BJ (cell line): ENCODE measurements around the gene PPP6R1. TPM values are rescaled to one million over a fixed set of nuclear protein-coding genes. Genes with fewer than 3 reads are reported as not detected.

Experiments
- CTCF ChIA-PET: fragments of 350-600 bp; formaldehyde crosslinking; extraction: SDS; loops from one replicate; lab custom pipeline; 2021; ENCODE audit warnings: antibody characterized with exemption, inconsistent platforms; lab: Yijun Ruan, JAX
- POLR2A ChIA-PET: fragments of 300-600 bp; sonication (Branson Sonifier 250); formaldehyde crosslinking; extraction: SDS; loops from one replicate; lab custom pipeline; 2021; ENCODE audit warnings: antibody characterized with exemption; lab: Charles Lee
- DNase-seq: peaks from one replicate; pipeline ENCODE4 v3.0.0-alpha.2; 2011; ENCODE audit warnings: low read depth
- H3K27me3 ChIP-seq: 2 replicates; pipeline ENCODE4 v1.6.0; 2011; ENCODE audit warnings: low read length; ENCODE audit not compliant: control insufficient read depth, insufficient read depth
- H3K36me3 ChIP-seq: 2 replicates; pipeline ENCODE4 v1.5.1; 2011; ENCODE audit warnings: low read length; ENCODE audit not compliant: control insufficient read depth, insufficient read depth
- H3K4me3 ChIP-seq: 2 replicates; pipeline ENCODE4 v1.5.1; 2011; ENCODE audit warnings: low read depth, mild to moderate bottlenecking, control low read depth, low read length
- polyA plus RNA-seq: library from polyadenylated mRNA; depleted of rRNA; stranded (reverse); fragments of >200 nt; gene quantifications from 2 replicates; pipeline ENCODE4 v1.2.3, GENCODE V29; 2011
- TF ChIP-seq, protein P1 (sequence below): IDR thresholded peaks from 2 replicates; pipeline ENCODE4 v1.5.1; 2011; ENCODE audit warnings: low read depth, mild to moderate bottlenecking, control low read depth, inconsistent platforms, low read length, moderate library complexity; ENCODE audit not compliant: insufficient read depth

Gene PPP6R1
- polyA plus RNA-seq, 1 experiment, result 42.5 TPM

DNA sequence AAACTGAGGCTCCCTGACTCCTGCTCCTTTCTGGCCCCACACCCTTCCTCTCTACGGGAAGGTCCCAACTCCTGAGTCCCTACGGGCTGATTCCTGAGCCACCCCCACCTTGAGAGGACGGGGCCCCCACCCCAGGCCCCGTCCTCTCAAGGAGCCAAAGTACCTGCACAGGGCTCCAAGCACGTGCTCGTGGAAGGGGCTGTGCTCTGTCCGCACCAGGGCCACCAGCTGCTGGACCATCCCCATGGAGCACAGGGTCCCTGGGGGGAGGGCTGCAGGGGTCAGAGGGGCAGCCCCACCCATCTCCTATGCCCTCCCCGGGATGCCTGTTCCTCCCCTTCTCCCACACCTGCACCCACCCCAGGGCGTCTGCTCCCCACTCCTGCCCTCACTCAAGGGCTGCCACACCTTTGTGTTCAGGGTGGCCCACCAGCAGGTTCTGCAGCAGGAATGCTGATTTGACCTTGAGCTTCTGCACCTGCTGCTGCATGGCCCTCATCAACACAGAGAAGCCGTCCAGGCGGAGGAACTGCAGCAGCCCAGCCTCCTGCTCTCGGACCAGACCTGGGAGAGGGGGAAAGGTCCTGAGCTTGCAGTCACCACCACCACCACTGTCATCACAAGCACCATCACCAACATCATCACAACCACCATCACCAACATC lies 7.0 kb upstream of the PPP6R1 start:
- DNase-seq, result no peak
- POLR2A ChIA-PET, result no interaction called here
- CTCF ChIA-PET, result no interaction called here
- Histone ChIP-seq H3K4me3 (no peak overlapping the region), H3K27me3 (no peaks in the 10 kb centered on the region), H3K36me3 (no peaks in the 10 kb centered on the region)
- TF ChIP-seq, protein P1, sequence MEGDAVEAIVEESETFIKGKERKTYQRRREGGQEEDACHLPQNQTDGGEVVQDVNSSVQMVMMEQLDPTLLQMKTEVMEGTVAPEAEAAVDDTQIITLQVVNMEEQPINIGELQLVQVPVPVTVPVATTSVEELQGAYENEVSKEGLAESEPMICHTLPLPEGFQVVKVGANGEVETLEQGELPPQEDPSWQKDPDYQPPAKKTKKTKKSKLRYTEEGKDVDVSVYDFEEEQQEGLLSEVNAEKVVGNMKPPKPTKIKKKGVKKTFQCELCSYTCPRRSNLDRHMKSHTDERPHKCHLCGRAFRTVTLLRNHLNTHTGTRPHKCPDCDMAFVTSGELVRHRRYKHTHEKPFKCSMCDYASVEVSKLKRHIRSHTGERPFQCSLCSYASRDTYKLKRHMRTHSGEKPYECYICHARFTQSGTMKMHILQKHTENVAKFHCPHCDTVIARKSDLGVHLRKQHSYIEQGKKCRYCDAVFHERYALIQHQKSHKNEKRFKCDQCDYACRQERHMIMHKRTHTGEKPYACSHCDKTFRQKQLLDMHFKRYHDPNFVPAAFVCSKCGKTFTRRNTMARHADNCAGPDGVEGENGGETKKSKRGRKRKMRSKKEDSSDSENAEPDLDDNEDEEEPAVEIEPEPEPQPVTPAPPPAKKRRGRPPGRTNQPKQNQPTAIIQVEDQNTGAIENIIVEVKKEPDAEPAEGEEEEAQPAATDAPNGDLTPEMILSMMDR, result no peak

DNA sequence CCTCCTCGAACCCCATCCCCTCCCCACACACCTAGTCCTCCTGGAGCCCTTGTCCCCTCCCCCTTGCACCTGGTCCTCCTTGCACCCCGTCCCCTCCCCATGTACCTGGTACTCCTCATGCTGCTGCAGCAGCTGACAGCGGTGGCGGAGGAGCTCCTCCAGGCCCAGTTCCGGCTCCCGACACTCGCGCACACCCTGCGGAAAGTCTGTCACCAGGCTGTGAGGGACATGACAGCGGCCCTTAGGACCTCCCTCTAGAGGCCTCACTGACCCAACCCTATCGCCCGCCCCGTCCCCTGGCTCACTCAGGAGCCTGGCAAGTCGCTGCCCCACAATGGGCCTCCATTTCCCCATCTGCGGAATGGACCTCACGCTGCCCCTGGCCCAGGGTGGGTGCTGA lies 6.4 kb upstream of the PPP6R1 start:
- DNase-seq, result no peak
- ChIA-PET CTCF (no interaction called here), POLR2A (no interaction called here)
- H3K36me3 ChIP-seq, result no peaks in the 10 kb centered on the region
- no peaks in the 10 kb centered on the region for H3K27me3 ChIP-seq
- TF ChIP-seq, protein P1, result no peak
- H3K4me3 ChIP-seq, result no peak overlapping the region

DNA sequence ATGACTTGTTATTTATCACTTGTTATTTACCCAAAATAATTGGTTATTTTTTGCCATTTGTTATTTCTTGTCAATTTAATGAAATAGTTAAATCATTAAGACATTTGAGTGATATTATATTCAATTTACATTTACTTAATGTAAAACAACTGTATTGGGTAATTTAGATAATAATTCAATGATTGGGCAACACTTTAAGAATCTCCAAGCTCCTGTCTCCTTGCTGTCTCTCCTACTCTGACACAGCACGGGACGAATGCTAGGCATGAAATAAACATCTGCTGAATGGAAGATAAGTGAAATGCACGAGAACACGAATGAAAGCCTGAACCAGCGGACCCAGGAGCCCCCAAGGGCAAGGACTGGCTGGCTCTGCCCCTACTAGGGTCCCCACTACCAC lies 5.7 kb upstream of the PPP6R1 start:
- TF ChIP-seq, protein P1, result no peak
- DNase-seq, result no peak
- CTCF ChIA-PET, result no interaction called here
- POLR2A ChIA-PET, result no interaction called here
- H3K27me3 ChIP-seq, result no peaks in the 10 kb centered on the region
- H3K4me3 ChIP-seq, result no peak overlapping the region
- H3K36me3 ChIP-seq, result no peaks in the 10 kb centered on the region

DNA sequence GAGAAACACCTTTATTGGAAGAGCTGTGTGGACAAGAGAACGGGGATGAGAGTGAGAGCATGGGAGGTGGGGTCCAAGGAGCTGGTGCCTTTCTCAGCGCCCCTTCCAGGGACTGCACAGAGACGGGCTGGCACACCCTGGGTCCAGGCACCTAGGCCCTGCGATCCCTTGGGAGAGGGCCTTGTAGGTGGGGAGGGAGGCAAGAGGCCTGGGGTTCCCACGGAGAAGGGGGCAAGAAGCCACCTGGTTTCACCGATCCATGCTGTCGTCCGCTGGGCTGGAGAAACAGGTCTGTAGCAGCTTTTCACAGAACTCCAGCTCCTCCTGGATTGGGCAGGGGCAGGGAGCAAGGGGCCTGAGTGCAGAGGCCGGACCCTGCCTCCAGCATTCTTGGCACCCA lies 3.5 kb upstream of the PPP6R1 start:
- H3K27me3 ChIP-seq, result no peaks in the 10 kb centered on the region
- TF ChIP-seq, protein P1, result no peak
- POLR2A ChIA-PET, result no interaction called here
- H3K4me3 ChIP-seq, result no peak overlapping the region
- no peak for DNase-seq
- CTCF ChIA-PET, result interaction anchor here (0.9 to 1.5 kb wide), 3 partner anchors 39 to 205 kb away, joined by 3 to 5 read pairs (median 3); no protein-coding TSS in a partner anchor
- no peaks in the 10 kb centered on the region for H3K36me3 ChIP-seq

DNA sequence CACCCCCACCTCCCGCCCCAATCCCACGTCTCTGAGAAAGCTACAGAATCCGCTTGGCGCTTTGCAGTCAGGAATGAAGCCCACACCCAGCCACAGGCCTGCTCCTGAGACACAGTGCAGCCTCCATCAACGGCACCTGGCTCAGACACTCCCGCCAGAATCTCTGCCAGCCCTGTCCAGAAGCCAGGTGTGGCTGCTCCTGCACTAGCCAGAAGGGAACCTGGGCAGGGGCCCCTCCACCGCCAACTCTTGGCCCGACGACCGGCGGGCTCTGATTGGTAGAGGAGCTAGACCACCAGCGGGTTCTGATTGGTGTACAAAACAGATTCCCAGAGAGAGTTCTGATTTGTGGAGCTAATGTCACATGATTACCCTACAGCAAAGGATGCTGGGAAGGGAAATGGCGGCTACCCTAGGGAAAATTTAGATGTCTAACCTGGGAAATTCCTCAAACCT lies 2.9 kb upstream of the PPP6R1 start:
- H3K36me3 ChIP-seq, result no peaks in the 10 kb centered on the region; the same call in 1 of the 2 replicates
- no peaks in the 10 kb centered on the region for H3K27me3 ChIP-seq
- ChIA-PET CTCF (interaction anchor here (0.9 to 1.5 kb wide), 3 partner anchors 39 to 206 kb away, joined by 3 to 5 read pairs (median 3); no protein-coding TSS in a partner anchor), POLR2A (no interaction called here)
- TF ChIP-seq, protein P1, result no peak
- DNase-seq, result no peak
- no peak overlapping the region for H3K4me3 ChIP-seq
